ENCODE results near the gene GNGT1.

GNGT1 gene

DNA sequence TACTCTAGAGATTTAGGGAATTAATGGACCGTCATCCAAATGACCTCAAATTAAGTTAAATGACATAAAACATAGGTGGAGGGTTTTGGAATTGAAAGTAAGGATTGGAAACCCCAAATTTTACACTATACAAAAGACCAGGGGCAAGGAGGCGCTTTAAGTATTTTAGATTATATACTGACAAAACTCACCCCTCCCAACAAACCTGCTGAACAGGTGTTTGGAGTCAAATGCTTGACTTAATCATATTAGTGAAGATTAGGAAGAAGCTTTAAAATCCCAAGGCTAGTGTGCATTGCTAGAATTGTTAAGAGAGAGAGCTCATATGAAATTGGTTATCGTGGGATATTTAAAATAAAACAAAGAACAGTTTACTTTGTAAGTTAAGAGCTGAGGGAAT lies at the start of gene GNGT1:
GNGT1 (plus strand) TSS at position 301 of the 400 bp plus-strand sequence. CDS start 180 bp downstream, outside the sequence.
- DNase-seq (ENCODE audit: low spot score): no peak

GRCh38 chr7:93858857-93859256 lies 47.5 kb upstream of the GNGT1 start:
- no peak for DNase-seq (ENCODE audit: low spot score)

GRCh38 chr7:93860261-93860660 lies 46.1 kb upstream of the GNGT1 start:
- DNase-seq (ENCODE audit: low spot score): no peak

GRCh38 chr7:93861325-93861949 lies 44.9 kb upstream of the GNGT1 start:
- DNase-seq (ENCODE audit: low spot score): no peak

GRCh38 chr7:93862651-93863050 lies 43.7 kb upstream of the GNGT1 start:
- no peak for DNase-seq (ENCODE audit: low spot score)

DNA sequence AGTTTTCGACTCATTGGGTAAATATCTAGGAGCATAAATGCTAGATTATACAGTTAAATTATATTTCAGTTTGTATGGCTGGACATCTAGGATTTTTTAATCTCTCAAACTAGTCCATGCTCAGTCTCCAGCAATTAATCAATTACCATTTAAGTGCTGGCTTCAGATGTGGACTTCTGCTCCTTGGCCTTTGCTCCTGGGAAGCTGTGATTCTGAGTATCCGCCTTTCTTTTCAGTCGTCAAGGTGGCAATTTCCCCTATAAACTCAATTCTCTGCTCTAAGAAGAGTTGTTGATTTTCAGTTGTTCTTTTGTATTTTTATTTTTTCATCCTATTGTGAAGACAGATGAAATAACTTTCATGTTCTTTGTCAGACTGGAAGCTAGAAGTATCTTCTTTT lies 39.5 kb upstream of the GNGT1 start:
- DNase-seq (ENCODE audit: low spot score): no peak

DNA sequence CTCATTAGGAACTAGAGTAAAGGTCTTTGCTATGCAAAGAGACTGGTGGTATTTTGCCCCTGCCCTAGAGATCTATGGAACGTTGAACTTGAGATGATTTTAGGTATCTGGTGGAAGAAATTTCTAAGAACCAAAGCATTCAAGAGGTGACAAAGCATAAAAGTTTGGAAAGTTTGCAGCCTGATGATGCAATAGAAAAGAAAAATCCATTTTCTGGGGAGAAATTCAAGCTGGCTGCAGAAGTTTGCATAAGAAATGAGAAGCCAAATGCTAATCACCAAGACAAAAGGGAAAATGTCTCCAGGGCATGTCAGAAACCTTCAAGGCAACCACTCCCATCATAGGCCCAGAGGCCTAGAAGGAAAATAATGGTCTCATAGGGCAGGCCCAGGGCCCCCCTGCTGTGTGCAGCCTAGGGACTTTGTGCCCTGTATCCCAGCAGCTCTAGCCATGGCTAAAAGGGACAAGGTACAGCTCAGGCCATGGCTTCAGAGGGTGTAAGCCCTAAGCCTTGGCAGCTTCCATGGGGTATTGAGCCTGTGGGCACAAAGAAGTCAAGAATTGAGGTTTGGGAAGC lies 32.3 kb upstream of the GNGT1 start:
- no peak for DNase-seq (ENCODE audit: low spot score)

- no peak for DNase-seq (ENCODE audit: low spot score)
Measured at GRCh38 chr7:93877742-93878141, 28.6 kb upstream of the GNGT1 start.

DNA sequence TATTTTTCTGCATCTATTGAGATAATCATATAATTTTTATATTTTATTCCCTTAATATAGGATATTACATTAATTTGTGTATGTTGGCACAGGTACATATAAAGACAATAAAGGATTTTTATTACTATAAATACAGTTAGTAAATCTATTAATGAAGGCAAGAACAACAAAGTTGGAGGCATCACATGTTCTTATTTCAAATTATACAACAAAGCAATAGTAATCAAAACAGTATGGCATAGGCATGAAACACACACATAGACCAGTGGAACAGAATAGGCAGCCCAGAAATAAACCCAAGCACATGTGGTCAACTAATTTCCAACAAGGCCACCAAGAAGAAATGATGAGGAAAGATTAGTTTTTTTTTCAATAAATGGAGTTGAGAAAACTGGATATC lies 27.0 kb upstream of the GNGT1 start:
- no peak for DNase-seq (ENCODE audit: low spot score)

DNA sequence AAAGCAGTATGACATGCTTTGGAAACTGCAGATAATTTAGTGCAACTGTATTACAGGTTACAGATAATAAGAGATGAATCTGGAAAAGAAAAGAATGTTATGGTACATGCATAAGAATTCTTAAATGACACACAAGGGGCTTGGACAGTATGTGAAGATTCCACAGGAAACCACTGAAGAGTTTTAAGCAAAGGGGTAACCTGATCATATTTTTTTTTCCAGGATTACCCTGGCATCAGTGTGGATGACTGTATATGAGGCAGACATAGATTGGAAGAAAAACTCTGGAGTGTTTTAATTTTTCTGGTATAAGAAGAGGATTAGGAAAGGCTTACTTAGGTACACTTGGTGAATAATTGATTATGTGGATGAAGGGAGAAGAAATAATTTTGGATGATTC lies 23.9 kb upstream of the GNGT1 start:
- DNase-seq (ENCODE audit: low spot score): no peak

- no peak for DNase-seq (ENCODE audit: low spot score)
Measured at GRCh38 chr7:93883078-93883916, 23.1 kb upstream of the GNGT1 start.

DNA sequence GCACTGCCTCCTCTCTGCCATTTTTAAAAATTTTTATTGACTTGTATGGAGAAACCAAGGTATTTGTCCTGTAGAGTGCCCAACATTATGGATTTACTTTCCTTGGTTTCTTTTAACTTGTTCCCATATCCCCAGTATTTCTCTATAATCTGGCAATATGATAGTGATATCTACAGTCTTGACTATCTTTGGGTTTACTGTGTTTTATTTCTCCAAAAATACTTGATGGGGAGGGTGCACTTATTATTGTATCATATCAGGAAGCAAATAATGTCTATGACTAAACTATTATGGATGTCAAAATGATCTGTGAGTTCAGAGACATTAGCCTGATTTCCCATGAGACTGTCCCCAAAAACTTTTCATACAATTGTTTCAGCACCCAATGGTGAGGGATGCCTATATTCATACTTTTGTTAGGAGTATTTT lies 22.4 kb upstream of the GNGT1 start:
- DNase-seq (ENCODE audit: low spot score): no peak

- DNase-seq (ENCODE audit: low spot score): no peak
Measured at GRCh38 chr7:93884541-93884940, 21.8 kb upstream of the GNGT1 start.

DNA sequence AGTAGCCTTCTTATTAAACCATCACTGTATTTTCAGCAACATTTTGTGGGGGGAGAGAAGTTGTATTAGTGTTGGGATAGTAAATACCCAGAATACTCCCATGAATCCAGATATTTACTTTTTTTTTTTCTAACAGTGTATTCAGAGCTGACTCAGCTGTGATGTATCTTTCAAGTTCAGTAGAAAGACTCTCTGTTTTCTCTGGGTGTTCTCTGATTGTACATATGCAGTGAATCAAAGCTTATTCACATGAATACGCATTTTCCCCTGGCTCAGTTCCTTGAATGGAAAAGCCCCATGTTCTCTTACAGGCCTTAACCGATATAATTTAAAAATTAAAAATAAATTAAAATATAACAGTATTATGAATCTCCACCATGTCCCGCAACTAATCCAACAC lies 17.1 kb upstream of the GNGT1 start:
- DNase-seq (ENCODE audit: low spot score): no peak

DNA sequence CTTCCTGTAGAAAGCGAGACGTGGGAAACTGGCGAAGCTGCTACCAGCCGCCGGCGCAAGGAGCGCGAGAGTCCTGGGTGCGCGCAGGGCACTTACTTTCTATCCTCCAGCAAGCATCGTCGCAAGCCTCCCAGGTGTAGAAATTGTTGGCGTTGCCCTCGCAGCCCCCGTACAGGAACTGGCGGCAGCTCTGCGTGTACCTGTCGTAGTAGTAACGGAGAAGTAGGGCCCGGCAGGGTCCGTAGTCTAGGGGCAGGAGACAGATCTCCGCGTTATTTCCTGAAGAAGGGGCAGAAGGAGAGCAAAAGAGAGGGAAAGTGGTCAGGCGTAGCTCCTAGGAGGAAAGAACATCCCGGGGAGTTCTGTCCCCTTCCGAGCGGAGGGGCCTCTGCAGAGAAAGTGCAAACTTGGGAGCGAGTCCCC lies 16.3 kb upstream of the GNGT1 start:
- DNase-seq (ENCODE audit: low spot score): peak; percentile 26

- peak; percentile 46 for DNase-seq (ENCODE audit: low spot score)
Measured at GRCh38 chr7:93890464-93891068, 15.8 kb upstream of the GNGT1 start, which contains the start of gene TFPI2. Gene TFPI2 (minus strand): TSS chr7:93890753. CDS start chr7:93890678, 75 bp downstream.

DNA sequence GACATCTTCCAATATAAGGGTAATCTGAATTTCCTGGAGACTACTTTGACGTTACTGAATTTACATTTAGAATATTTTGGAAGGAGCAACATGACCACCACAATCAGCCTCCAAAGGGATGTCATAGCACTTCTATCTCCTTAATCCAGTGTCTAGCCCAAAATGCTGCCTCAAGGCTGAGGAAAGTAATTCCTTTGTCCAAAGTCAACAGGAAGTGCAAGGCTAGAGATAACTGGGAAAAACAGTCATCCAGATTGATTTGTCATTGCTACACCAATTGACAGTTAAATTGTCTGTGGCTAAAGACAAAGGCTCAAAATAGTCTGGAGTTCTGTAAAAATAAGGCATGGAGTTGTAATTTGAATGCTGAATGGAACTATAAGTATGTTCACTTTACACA lies 11.9 kb upstream of the GNGT1 start:
- DNase-seq (ENCODE audit: low spot score): no peak

- DNase-seq (ENCODE audit: low spot score): no peak
Measured at GRCh38 chr7:93894966-93895640, 11.3 kb upstream of the GNGT1 start.

DNA sequence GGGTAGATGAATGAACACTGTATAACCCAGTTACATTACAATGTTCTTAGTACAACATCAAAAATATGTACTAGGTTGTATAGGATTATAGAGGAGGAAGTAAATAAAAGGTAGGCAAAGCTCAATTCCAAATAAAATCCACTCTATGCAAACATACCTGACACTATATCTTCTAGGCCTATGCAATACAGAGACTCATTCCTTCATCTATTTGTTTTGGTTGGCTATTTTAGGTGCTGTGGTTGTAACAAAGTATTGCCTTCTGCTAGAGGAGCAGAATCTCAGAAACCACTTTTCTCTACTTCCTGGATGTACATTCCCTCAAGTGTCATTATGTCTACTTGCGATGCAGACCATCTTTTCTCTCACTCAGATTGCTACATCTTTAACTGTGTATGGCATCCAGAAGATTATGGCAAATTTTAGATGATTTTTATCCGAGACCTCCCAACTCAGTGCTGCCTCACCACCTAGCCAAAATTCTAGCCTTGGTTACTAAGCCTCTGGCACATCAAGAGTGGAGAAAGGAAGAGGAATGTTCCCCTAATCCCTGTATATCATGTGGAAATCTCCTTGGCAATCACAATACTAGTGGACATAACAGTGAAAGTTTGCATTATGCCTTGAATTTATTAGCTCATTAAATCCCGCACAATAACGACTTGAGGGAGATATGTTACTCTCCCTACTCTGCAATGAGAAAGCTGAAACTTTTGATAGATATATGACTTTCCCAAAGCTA lies 10.3 kb upstream of the GNGT1 start:
- DNase-seq (ENCODE audit: low spot score): no peak

DNA sequence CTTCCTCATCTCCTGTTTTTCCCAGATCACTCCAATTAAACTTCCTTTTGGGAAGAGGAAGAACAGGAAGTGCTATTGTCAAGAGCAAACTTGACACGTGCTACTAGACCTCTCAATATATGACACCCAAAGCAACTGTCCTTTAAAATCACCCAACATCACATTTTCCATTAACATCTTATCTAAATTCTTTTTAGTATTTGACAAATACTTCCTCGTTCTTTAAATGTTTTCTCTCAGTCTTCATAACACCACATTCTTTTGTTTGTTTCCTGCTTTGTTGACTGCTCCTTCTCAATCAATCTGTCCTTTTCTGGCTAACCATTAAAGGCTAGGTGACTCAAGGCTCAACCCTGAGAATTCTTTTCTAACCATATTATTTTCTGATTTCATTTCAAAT lies 8.7 kb upstream of the GNGT1 start:
- DNase-seq (ENCODE audit: low spot score): no peak

GRCh38 chr7:93902777-93903423 lies 3.5 kb upstream of the GNGT1 start:
- peak; percentile 32 for DNase-seq (ENCODE audit: low spot score)
